HG03558 (cell line): ENCODE data around the gene TIMMDC1.
A peak's percentile ranks its signal among the peaks of the same experiment; 100 is the strongest.

ENCODE experiments used
- ATAC-seq: cut with Tn5 transposase; IDR thresholded peaks from one replicate; pipeline ENCODE4 v1.9.1; 2021; ENCODE audit warnings: moderate number of reproducible peaks; ENCODE audit not compliant: unreplicated experiment; ENCODE audit errors: extremely low read depth

The TIMMDC1 gene

GRCh38 chr3:119498186-119499011 is at the start of gene TIMMDC1:
Gene TIMMDC1 (plus strand): TSS chr3:119498547. CDS start chr3:119498734, 187 bp downstream.
- peak; percentile 96 for ATAC-seq

- no peak for ATAC-seq
These were observed 44.5 kb upstream of the TIMMDC1 start for GRCh38 chr3:119453822-119454221.

- ATAC-seq, result no peak
These were observed 41.9 kb upstream of the TIMMDC1 start for GRCh38 chr3:119456469-119456868.

GRCh38 chr3:119457246-119457645 is 41.1 kb upstream of the TIMMDC1 start:
- ATAC-seq, result no peak

- ATAC-seq, result peak; percentile 87
These were observed 34.9 kb upstream of the TIMMDC1 start, which contains the start of gene TMEM39A for GRCh38 chr3:119463171-119464169. Gene TMEM39A (minus strand): TSS chr3:119463615. CDS start chr3:119462074, 1,541 bp downstream.

- ATAC-seq, result no peak
These were observed 30.3 kb upstream of the TIMMDC1 start for GRCh38 chr3:119468041-119468440.

GRCh38 chr3:119469418-119470189 is 28.7 kb upstream of the TIMMDC1 start:
- no peak for ATAC-seq

GRCh38 chr3:119470866-119471265 is 27.5 kb upstream of the TIMMDC1 start:
- ATAC-seq, result no peak

GRCh38 chr3:119481079-119481478 is 17.3 kb upstream of the TIMMDC1 start:
- ATAC-seq, result no peak

- no peak for ATAC-seq
These were observed 15.2 kb upstream of the TIMMDC1 start for GRCh38 chr3:119483101-119483500.

GRCh38 chr3:119485563-119485962 is 12.8 kb upstream of the TIMMDC1 start:
- no peak for ATAC-seq

GRCh38 chr3:119490153-119490552 is 8.2 kb upstream of the TIMMDC1 start:
- no peak for ATAC-seq

GRCh38 chr3:119492128-119492527 is 6.2 kb upstream of the TIMMDC1 start:
- ATAC-seq, result no peak

GRCh38 chr3:119492810-119493209 is 5.5 kb upstream of the TIMMDC1 start:
- no peak for ATAC-seq

GRCh38 chr3:119494597-119494996 is 3.8 kb upstream of the TIMMDC1 start:
- no peak for ATAC-seq

GRCh38 chr3:119497820-119498185 is 544 bp upstream of the TIMMDC1 start:
- no peak for ATAC-seq

- ATAC-seq, result no peak
These were observed 1.9 kb downstream of the TIMMDC1 start for GRCh38 chr3:119500265-119500664.

- no peak for ATAC-seq
These were observed 2.6 kb downstream of the TIMMDC1 start for GRCh38 chr3:119500901-119501300.

GRCh38 chr3:119506631-119507030 is 8.3 kb downstream of the TIMMDC1 start:
- ATAC-seq, result no peak

GRCh38 chr3:119507404-119507803 is 9.1 kb downstream of the TIMMDC1 start:
- ATAC-seq, result no peak
